Keratinocyte (primary cell): ENCODE measurements around the gene TAF1D. TPM values are rescaled to one million over a fixed set of nuclear protein-coding genes. Genes with fewer than 3 reads are reported as not detected.

Experiments used
- DNase-seq: peaks from one replicate; pipeline ENCODE4 v3.0.0-alpha.2; 2011; ENCODE audit warnings: low read depth, missing footprints, low spot score
- FAIRE-seq: peaks from 2 replicates; lab custom pipeline; 2011; peaks lifted over from hg19 to GRCh38; lab: Jason Lieb, UNC
- H2AFZ ChIP-seq: 2 replicates; pipeline ENCODE4 v1.6.0; 2012; ENCODE audit warnings: low read length, control low read depth, inconsistent platforms; ENCODE audit not compliant: control insufficient read depth
- H3K27ac ChIP-seq: 2 replicates; pipeline ENCODE4 v1.5.1; 2011; ENCODE audit warnings: low read length; ENCODE audit not compliant: control insufficient read depth, insufficient read depth
- H3K27me3 ChIP-seq: 3 replicates; pipeline ENCODE4 v1.6.0; 2011; ENCODE audit warnings: low read length; ENCODE audit not compliant: control insufficient read depth, insufficient read depth; ENCODE audit errors: extremely low read depth
- H3K36me3 ChIP-seq, 2 experiments: 2 replicates in 1 of 2; 3 replicates in 1 of 2; pipeline ENCODE4 v1.5.1; 2011; ENCODE audit warnings: low read length in 2 of 2, mild to moderate bottlenecking in 1 of 2; ENCODE audit not compliant: control insufficient read depth in 2 of 2, insufficient read depth in 2 of 2; ENCODE audit errors: extremely low read depth in 1 of 2
- H3K4me1 ChIP-seq: 3 replicates; pipeline ENCODE4 v1.5.1; 2011; ENCODE audit warnings: low read length; ENCODE audit not compliant: control insufficient read depth, insufficient read depth; ENCODE audit errors: extremely low read depth
- H3K4me2 ChIP-seq: 3 replicates; pipeline ENCODE4 v1.6.0; 2011; ENCODE audit warnings: low read depth, low read length; ENCODE audit not compliant: control insufficient read depth, insufficient read depth; ENCODE audit errors: extremely low read depth
- H3K4me3 ChIP-seq, 3 experiments: fragments of 200-600 bp in 1 of 3; sonication (generic) in 1 of 3; 2 replicates in 2 of 3; 3 replicates in 1 of 3; pipeline ENCODE4 v1.5.1; 2011 to 2016; ENCODE audit warnings: low read length in 3 of 3, mild to moderate bottlenecking in 3 of 3, control low read depth in 2 of 3, inconsistent platforms in 1 of 3, low read depth in 1 of 3, mixed read lengths in 1 of 3, mixed run types in 1 of 3, moderate library complexity in 1 of 3; ENCODE audit not compliant: control insufficient read depth in 2 of 3, insufficient read depth in 2 of 3; ENCODE audit errors: extremely low read depth in 1 of 3
- H3K79me2 ChIP-seq: 2 replicates; pipeline ENCODE4 v1.6.0; 2012; ENCODE audit warnings: low read length; ENCODE audit not compliant: control insufficient read depth, insufficient read depth
- H3K9ac ChIP-seq: 3 replicates; pipeline ENCODE4 v1.6.0; 2011; ENCODE audit warnings: low read length; ENCODE audit not compliant: control insufficient read depth, insufficient read depth; ENCODE audit errors: extremely low read depth
- H3K9me1 ChIP-seq: 3 replicates; pipeline ENCODE4 v1.6.0; 2011; ENCODE audit warnings: low read length; ENCODE audit not compliant: control insufficient read depth, insufficient read depth; ENCODE audit errors: extremely low read depth
- H3K9me3 ChIP-seq: 2 replicates; pipeline ENCODE4 v1.5.1; 2012; ENCODE audit warnings: low read depth, low read length; ENCODE audit not compliant: control insufficient read depth
- H4K20me1 ChIP-seq: 3 replicates; pipeline ENCODE4 v1.6.0; 2011; ENCODE audit warnings: low read length; ENCODE audit not compliant: control insufficient read depth, insufficient read depth; ENCODE audit errors: extremely low read depth
- EZH2 ChIP-seq: IDR thresholded peaks from one replicate; pipeline ENCODE4 v1.6.1; 2012; ENCODE audit warnings: inconsistent platforms, mild to moderate bottlenecking, low read length, moderate library complexity
- dilution Hi-C: fragments of 300-500 bp; cut with MboI; formaldehyde crosslinking; loops from one replicate; pipeline ENCODE4 v1.7.0; 2020; ENCODE audit warnings: low sequenced_read_pairs; ENCODE audit not compliant: extremely low pct_ligation_motif_present
- polyA plus RNA-seq, 5 experiments: library from polyadenylated mRNA; depleted of rRNA in 3 of 5; stranded (reverse) in 3 of 5; stranded (forward) in 1 of 5; unstranded in 1 of 5; fragments of >200 nt; gene quantifications; 1 replicate in 1 of 5; 2 replicates in 3 of 5; 3 replicates in 1 of 5; pipeline versions ENCODE4 v1.2.1 to v1.2.3, GENCODE V29; 2011 to 2012; ENCODE audit warnings: missing spikeins in 2 of 5, low read depth in 1 of 5, low replicate concordance in 1 of 5
- TF ChIP-seq, protein P1 (sequence below), 3 experiments: IDR thresholded peaks in 1 of 3; conservative IDR thresholded peaks in 1 of 3; optimal IDR thresholded peaks in 1 of 3; 2 replicates in 2 of 3; 3 replicates in 1 of 3; pipeline versions ENCODE3 to v1.5.1; 2011; ENCODE audit warnings: low read length in 3 of 3, mild to moderate bottlenecking in 3 of 3, moderate library complexity in 2 of 3, control low read depth in 1 of 3, inconsistent platforms in 1 of 3; ENCODE audit not compliant: insufficient read depth in 2 of 3; ENCODE audit errors: extremely low read depth in 1 of 3

The TAF1D gene
- polyA plus RNA-seq, 1 donor (not counting 4 experiments of a cell fraction or from before 2014, with no cell fraction given) = 224 TPM

DNA sequence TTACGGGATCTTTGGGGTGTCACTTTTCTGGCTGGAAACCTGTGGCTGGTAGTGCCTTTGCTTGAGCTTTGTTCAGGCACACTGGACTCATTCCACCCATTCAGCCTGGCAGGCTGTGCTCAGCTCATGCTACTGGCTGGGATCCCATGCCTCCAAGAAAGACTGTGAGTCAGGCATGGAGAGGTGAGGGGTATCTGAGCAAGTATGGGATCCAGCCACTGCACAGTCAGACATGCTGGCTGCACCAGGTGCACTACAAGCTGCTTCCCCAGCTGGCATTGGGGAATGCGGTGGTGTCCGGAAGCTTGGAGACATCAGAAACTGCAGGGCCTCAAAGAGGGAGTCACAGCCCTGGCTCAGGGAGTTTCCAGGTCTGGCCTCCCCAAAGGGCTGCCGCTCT lies 30.8 kb upstream of the TAF1D start:
- FAIRE-seq = no peak
- Histone ChIP-seq H3K4me1 (no peaks in the 10 kb centered on the region), H4K20me1 (no peaks in the 10 kb centered on the region), H3K4me2 (no peak overlapping the region), H3K9me1 (no peaks in the 10 kb centered on the region), H3K27ac (no peak overlapping the region), H3K36me3 (no peaks in the 10 kb centered on the region), H3K9me3 (no peaks in the 10 kb centered on the region), H3K27me3 (no peaks in the 10 kb centered on the region), H3K79me2 (no peaks in the 10 kb centered on the region), H3K9ac (no peak overlapping the region), H3K4me3 (no peak overlapping the region), H2AFZ (no peak overlapping the region)
- DNase-seq = no peak
- dilution Hi-C loops = no loop called here
- TF ChIP-seq EZH2 = no peak
- TF ChIP-seq, protein P1, sequence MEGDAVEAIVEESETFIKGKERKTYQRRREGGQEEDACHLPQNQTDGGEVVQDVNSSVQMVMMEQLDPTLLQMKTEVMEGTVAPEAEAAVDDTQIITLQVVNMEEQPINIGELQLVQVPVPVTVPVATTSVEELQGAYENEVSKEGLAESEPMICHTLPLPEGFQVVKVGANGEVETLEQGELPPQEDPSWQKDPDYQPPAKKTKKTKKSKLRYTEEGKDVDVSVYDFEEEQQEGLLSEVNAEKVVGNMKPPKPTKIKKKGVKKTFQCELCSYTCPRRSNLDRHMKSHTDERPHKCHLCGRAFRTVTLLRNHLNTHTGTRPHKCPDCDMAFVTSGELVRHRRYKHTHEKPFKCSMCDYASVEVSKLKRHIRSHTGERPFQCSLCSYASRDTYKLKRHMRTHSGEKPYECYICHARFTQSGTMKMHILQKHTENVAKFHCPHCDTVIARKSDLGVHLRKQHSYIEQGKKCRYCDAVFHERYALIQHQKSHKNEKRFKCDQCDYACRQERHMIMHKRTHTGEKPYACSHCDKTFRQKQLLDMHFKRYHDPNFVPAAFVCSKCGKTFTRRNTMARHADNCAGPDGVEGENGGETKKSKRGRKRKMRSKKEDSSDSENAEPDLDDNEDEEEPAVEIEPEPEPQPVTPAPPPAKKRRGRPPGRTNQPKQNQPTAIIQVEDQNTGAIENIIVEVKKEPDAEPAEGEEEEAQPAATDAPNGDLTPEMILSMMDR (optimal IDR thresholded peaks at IDR 0.05 in 1 of 3, IDR thresholded peaks at IDR 0.05 in 1 of 3, conservative IDR thresholded peaks at IDR 0.05 in 1 of 3; ENCODE audit: extremely low read depth in 1 of 3, insufficient read depth in 2 of 3, low read length in 3 of 3) = no peak

GRCh38 chr11:93770160-93770559 lies 28.9 kb upstream of the TAF1D start:
- no peak overlapping the region for H2AFZ ChIP-seq
- H3K9me3 ChIP-seq = no peaks in the 10 kb centered on the region
- no peak overlapping the region for H3K27ac ChIP-seq
- FAIRE-seq = no peak
- no peak overlapping the region for H3K4me3 ChIP-seq
- peaks cover 2% of the 10 kb centered on the region for H3K4me1 ChIP-seq
- no peaks in the 10 kb centered on the region for H3K79me2 ChIP-seq
- no peaks in the 10 kb centered on the region for H4K20me1 ChIP-seq
- no peak overlapping the region for H3K9ac ChIP-seq
- no peaks in the 10 kb centered on the region for H3K36me3 ChIP-seq
- H3K9me1 ChIP-seq = no peaks in the 10 kb centered on the region
- dilution Hi-C loops = no loop called here
- no peak for TF ChIP-seq EZH2
- TF ChIP-seq, protein P1 (optimal IDR thresholded peaks at IDR 0.05 in 1 of 3, IDR thresholded peaks at IDR 0.05 in 1 of 3, conservative IDR thresholded peaks at IDR 0.05 in 1 of 3; ENCODE audit: extremely low read depth in 1 of 3, insufficient read depth in 2 of 3, low read length in 3 of 3) = no peak
- no peak for DNase-seq
- H3K27me3 ChIP-seq = no peaks in the 10 kb centered on the region
- H3K4me2 ChIP-seq = no peak overlapping the region
